DOHH2 (cell line): ENCODE data around the gene TMEM273.

Experiments used
- H3F3A ChIP-seq: fragments of 200-600 bp; sonication (generic), shearing (Covaris generic); 2 replicates; pipeline ENCODE4 v1.6.0; 2016; ENCODE audit warnings: antibody characterized with exemption, mild to moderate bottlenecking; ENCODE audit not compliant: control insufficient read depth, insufficient read depth
- H3K27ac ChIP-seq: fragments of 200-600 bp; sonication (generic); 2 replicates; pipeline ENCODE4 v1.5.1; 2014; ENCODE audit warnings: low read depth, mild to moderate bottlenecking, low read length, moderate library complexity
- H3K27me3 ChIP-seq: fragments of 200-600 bp; sonication (generic); 2 replicates; pipeline ENCODE4 v1.6.1; 2014; ENCODE audit warnings: mild to moderate bottlenecking, low read length, mixed read lengths; ENCODE audit not compliant: control insufficient read depth
- H3K36me3 ChIP-seq: fragments of 200-600 bp; sonication (generic); 2 replicates; pipeline ENCODE4 v1.6.1; 2014; ENCODE audit warnings: mild to moderate bottlenecking, low read length, moderate library complexity, mixed read lengths; ENCODE audit not compliant: control insufficient read depth
- H3K4me1 ChIP-seq: fragments of 200-600 bp; sonication (generic); 2 replicates; pipeline ENCODE4 v1.6.1; 2014; ENCODE audit warnings: mild to moderate bottlenecking, low read length, mixed read lengths; ENCODE audit not compliant: control insufficient read depth
- H3K4me2 ChIP-seq: fragments of 200-600 bp; sonication (generic); 2 replicates; pipeline ENCODE4 v1.6.0; 2014; ENCODE audit warnings: mild to moderate bottlenecking, low read length, moderate library complexity
- H3K4me3 ChIP-seq: fragments of 200-600 bp; sonication (generic); 2 replicates; pipeline ENCODE4 v1.5.1; 2014; ENCODE audit warnings: mild to moderate bottlenecking, low read length, mixed read lengths
- H3K79me2 ChIP-seq: fragments of 200-600 bp; sonication (generic); 2 replicates; pipeline ENCODE4 v1.6.1; 2014; ENCODE audit warnings: mild to moderate bottlenecking, low read length, mixed read lengths; ENCODE audit not compliant: control insufficient read depth
- H3K9me2 ChIP-seq: fragments of 200-600 bp; sonication (generic); replicated peaks from 2 replicates; pipeline ENCODE4 v1.6.1; 2014; ENCODE audit warnings: mild to moderate bottlenecking, low read length, mixed read lengths; ENCODE audit not compliant: control insufficient read depth
- H3K9me3 ChIP-seq: fragments of 200-600 bp; sonication (generic); 2 replicates; pipeline ENCODE4 v1.6.1; 2014; ENCODE audit warnings: antibody characterized with exemption, low read length, mixed read lengths; ENCODE audit not compliant: control insufficient read depth, insufficient read depth
- H4K20me1 ChIP-seq: fragments of 200-600 bp; sonication (generic); 2 replicates; pipeline ENCODE4 v1.6.0; 2014; ENCODE audit warnings: low read depth, mild to moderate bottlenecking, antibody characterized with exemption, low read length, moderate library complexity; ENCODE audit not compliant: control insufficient read depth, insufficient read depth
- EZH2phosphoT487 ChIP-seq: fragments of 200-600 bp; sonication (generic); IDR thresholded peaks from 2 replicates; pipeline ENCODE4 v1.6.1; 2017; ENCODE audit warnings: borderline replicate concordance, mild to moderate bottlenecking, antibody characterized with exemption, low read length, moderate library complexity, mixed read lengths
- TF ChIP-seq, protein P1 (sequence below): fragments of 200-600 bp; sonication (generic); IDR thresholded peaks from one replicate; pipeline ENCODE4 v1.5.1; 2014; ENCODE audit warnings: antibody characterized with exemption, mild to moderate bottlenecking, low read depth, low read length; ENCODE audit not compliant: poor library complexity, severe bottlenecking

The TMEM273 gene

DNA sequence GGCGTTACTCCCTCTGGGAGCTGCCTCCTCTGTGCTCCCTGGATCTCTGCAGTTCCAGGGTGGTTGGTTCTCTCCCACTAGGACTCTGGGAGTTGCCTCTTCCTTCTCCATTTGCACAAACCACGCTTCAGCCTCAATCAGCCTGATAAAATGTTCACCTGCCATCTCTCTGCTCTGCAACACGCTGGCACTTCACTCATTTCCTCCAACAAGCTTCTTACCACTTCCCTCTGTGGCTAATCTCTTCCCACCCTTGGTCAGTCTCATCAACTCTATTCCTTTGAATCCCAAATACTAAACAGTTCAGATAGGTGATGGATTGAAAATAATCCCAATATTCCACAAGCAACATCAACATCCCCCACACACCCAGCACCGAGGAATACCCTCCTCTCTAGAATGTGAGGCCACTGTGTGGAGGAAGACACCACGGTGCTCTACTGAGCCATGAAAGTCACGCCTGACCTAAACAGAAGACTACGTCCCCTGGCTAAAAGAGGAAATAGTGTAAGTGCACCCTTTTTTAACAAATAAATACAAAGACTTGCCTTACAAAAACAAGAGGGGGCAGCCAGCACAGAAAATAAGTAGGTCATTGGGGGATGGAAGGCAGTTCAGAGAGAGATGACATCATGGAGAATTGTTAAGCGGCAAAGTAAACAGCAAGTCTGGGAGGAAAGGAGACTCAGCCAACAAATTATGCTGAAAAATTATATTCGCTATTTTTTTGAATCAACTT, 52.4 kb downstream of the TMEM273 start:
- no peaks in the 10 kb centered on the region for H3F3A ChIP-seq
- TF ChIP-seq EZH2phosphoT487, result no peak
- TF ChIP-seq, protein P1, sequence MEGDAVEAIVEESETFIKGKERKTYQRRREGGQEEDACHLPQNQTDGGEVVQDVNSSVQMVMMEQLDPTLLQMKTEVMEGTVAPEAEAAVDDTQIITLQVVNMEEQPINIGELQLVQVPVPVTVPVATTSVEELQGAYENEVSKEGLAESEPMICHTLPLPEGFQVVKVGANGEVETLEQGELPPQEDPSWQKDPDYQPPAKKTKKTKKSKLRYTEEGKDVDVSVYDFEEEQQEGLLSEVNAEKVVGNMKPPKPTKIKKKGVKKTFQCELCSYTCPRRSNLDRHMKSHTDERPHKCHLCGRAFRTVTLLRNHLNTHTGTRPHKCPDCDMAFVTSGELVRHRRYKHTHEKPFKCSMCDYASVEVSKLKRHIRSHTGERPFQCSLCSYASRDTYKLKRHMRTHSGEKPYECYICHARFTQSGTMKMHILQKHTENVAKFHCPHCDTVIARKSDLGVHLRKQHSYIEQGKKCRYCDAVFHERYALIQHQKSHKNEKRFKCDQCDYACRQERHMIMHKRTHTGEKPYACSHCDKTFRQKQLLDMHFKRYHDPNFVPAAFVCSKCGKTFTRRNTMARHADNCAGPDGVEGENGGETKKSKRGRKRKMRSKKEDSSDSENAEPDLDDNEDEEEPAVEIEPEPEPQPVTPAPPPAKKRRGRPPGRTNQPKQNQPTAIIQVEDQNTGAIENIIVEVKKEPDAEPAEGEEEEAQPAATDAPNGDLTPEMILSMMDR, result no peak
- H3K4me1 ChIP-seq, result peaks cover 28% of the 10 kb centered on the region
- H3K27ac ChIP-seq, result peak overlapping the region; percentile 59
- H4K20me1 ChIP-seq, result no peaks in the 10 kb centered on the region
- peak overlapping the region; percentile 51 for H3K4me2 ChIP-seq
- H3K9me2 ChIP-seq, result no peaks in the 10 kb centered on the region
- no peaks in the 10 kb centered on the region for H3K27me3 ChIP-seq
- peak overlapping the region; percentile 38 for H3K4me3 ChIP-seq
- H3K79me2 ChIP-seq, result no peaks in the 10 kb centered on the region
- peaks cover 12% of the 10 kb centered on the region; the same call in 1 of the 2 replicates for H3K9me3 ChIP-seq
- H3K36me3 ChIP-seq, result no peaks in the 10 kb centered on the region

DNA sequence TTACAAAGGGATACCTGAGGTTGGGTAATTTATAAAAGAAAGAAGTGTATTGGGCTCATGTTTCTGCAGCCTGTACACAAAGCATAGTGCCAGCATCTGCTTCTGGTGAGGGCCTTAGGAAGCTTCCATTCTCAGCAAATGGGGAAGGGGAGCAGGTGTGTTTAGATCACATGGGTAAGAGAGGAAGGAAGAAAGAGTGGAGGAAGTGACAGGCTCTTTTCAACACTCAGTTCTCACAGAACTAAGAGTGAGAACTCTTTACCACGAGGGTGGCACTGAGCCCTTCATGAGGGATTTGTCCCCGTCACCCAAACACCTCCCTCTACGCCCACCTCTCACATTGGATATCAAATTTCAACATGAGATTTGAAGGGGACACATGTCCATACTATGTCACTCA, 53.9 kb downstream of the TMEM273 start:
- Histone ChIP-seq H3K36me3 (no peaks in the 10 kb centered on the region), H3K27ac (no peak overlapping the region), H3F3A (no peaks in the 10 kb centered on the region), H3K27me3 (no peaks in the 10 kb centered on the region), H3K79me2 (no peaks in the 10 kb centered on the region), H3K9me2 (no peaks in the 10 kb centered on the region), H3K4me1 (peaks cover 28% of the 10 kb centered on the region), H3K4me2 (peak overlapping the region; percentile 31; the same call in 1 of the 2 replicates), H4K20me1 (no peaks in the 10 kb centered on the region), H3K4me3 (no peak overlapping the region), H3K9me3 (peaks cover 12% of the 10 kb centered on the region; the same call in 1 of the 2 replicates)
- no peak for TF ChIP-seq EZH2phosphoT487
- TF ChIP-seq, protein P1, result no peak

DNA sequence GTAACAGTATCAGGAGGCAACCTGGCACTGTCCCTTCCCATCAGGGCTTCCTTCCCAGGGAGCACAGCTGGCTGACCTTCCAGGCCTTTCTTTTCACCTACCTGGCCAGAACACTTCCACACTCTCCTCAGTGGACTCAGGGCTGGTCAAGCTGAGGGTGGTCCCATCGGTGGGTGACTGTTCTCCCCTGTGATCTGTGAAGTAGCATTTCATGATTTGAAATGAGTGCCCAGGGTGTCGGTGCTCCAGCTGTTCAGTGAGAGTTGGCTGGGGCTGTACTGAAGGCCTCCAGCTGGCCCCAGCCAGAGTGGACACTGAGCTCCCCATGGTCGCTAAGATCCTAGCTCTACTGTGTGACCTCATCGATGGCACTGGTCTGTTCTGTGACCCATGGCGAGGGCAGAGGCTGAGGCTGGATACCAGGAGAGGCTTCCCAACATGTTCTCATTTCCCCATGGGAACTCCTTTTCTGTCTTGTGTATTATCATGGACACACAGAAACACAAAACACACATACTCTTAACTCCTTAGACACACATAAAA, 54.4 kb downstream of the TMEM273 start, which contains the start of gene FAM170B:
FAM170B (minus strand) TSS at position 316 of the 543 bp plus-strand sequence; CDS start at position 213, 103 bp downstream.
- Histone ChIP-seq H3K4me3 (no peak within 1 kb of the TSS), H3F3A (no peaks in the 10 kb centered on the region), H3K36me3 (no peaks in the 10 kb centered on the region), H3K4me1 (peaks cover 28% of the 10 kb centered on the region), H3K79me2 (no peaks in the 10 kb centered on the region), H3K27me3 (no peaks in the 10 kb centered on the region), H3K27ac (no peak within 1 kb of the TSS), H3K9me3 (peaks cover 12% of the 10 kb centered on the region; the same call in 1 of the 2 replicates), H4K20me1 (no peaks in the 10 kb centered on the region), H3K4me2 (peak within 1 kb of the TSS; percentile 31; the same call in 1 of the 2 replicates), H3K9me2 (no peaks in the 10 kb centered on the region)
- TF ChIP-seq EZH2phosphoT487, result no peak
- TF ChIP-seq, protein P1, result no peak
